NCI-H748 (cell line): Measurements from ENCODE around the gene CADM4.

Source experiments
- DNase-seq: peaks from one replicate; lab custom pipeline; 2025; ENCODE audit not compliant: unreplicated experiment; lab: John Stamatoyannopoulos, UW

CADM4 gene

DNA sequence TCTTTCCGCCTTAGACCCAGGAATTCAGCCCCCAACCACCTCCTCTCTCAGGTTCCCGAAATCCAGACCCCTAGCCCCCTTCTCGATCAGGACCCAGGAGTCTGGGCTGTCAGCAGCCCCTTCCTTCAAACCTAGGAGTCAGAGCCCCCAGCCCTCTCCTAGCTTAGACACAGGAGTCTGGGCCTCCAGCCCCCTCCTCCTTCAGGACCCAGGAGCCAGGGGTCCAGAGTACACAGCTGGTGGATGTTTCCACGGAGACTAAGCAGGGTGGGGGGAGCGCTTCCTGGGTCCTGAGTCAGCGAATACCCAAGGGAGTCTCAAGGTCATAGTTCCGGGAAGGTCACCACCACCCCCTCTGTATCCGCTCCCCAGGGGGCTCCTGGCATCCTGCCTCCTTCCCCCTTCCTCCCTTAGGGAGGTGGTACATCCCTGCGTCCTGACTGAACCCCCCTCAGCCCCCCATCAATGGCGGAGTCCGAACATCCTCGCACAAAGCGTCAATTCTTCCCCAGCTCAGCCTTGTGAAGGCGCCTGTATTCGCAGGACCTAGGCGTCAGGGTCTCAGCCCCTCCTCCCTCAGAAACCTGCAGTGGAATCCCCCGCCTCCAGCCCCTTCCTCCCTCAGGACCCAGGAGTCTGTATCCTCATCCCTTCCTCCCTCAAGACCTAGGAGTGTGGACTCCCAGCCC, 4.6 kb downstream of the CADM4 start:
- no peak for DNase-seq

DNA sequence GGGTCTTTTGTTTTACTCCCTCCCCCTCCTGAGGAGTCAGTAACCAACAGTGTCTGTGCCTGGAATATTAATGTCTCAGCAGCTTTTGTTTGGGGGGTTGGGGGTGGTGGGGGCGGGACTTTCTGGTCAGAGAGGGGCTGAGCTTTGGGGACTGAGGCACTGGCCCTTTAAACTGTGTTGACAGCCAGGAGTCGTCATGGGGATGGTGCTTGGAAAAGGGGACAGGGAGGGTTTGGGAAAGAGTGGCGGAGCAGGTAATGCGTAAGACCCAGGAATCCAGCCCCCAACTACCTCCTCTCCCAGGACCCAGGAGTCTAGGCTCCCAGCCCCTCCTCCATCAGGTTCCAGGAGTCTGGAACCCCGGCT, 5.2 kb downstream of the CADM4 start:
- no peak for DNase-seq

GRCh38 chr19:43634068-43634467, 5.6 kb downstream of the CADM4 start:
- no peak for DNase-seq

GRCh38 chr19:43633520-43633919, 6.1 kb downstream of the CADM4 start:
- DNase-seq: no peak

DNA sequence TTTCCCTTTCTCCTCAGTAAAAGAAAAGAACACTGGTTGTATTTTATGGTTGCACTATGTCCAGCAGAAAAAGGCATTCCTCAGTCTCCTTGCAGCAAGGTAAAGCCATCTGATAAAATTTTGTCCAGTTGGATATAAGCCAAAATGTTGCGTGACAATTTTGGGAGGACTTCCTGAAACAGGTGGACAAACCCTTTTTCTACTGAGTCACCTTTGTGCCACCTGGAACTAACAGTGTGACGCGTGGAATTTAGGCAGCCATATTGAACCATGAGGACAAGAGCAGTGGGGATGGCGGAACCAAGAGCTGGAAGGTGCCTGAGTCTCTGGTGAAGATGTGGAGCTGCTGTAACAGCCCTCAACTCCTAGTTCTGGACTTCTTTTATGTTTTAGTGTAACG, 8.2 kb downstream of the CADM4 start:
- DNase-seq: no peak

- DNase-seq: no peak
Observed at GRCh38 chr19:43628646-43629326, 10.9 kb downstream of the CADM4 start.

- DNase-seq: no peak
Observed at GRCh38 chr19:43626838-43627237, 12.8 kb downstream of the CADM4 start.

- DNase-seq: no peak
Observed at GRCh38 chr19:43625918-43626579, 13.6 kb downstream of the CADM4 start.

DNA sequence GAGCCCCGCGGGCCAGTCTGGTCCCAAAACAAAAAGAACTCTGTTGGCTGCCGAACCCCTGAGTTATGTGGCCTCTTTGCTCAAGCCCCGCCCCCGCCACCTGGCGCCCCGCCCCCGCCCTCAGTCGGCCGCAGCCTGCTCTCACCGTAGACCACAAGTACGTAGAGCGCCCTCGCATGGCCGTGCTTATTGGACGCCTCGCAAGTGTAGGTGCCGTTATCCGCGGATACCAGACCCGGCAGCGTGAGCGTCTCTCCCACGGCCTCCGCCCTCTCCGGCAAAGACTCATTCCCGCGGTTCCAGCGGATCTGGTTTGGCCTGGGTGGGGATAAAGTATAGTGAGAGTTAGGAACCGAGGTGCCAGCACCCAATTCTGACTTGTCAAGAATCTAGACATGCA, 14.7 kb downstream of the CADM4 start:
- DNase-seq: no peak

GRCh38 chr19:43623889-43624670, 15.6 kb downstream of the CADM4 start:
- DNase-seq: no peak

DNA sequence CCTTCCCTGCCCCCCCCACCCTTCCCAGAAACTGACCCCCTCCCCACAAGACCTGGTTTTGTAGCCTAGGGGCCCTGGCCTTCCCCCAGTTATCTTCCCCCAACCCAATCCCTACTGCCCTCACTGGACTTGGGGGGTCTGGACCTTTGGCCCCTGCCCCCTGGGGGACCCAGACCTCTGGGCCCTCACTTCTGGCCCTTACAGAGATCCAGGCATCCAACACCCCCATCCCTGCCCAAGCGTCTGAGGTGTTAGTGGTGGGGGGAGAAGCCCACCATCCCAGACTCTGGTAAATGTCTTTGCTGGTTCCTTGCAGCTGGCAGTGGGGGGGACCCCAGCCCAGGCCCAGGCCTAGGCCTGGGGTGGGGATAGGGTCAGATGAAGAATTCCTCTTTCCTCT, 16.7 kb downstream of the CADM4 start:
- DNase-seq: no peak

DNA sequence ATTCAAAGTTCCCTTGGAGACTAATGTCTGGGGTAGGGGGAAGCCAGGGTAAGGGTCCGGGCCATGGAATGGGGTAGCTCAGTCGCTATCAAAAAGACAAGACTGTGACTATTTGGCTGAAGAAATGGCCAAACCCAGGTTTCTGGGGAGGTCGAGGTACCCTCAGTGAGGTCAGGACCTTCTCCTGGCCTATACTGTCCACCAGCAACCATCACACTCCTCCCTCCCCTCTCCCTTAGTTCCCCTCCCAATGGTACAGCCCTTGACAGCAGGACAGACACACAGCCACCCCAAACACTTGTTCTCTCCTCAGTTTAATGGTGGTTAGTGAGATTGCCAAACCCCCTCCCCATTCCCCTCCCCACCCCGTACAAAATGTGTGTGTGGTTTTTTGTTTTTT, 17.6 kb downstream of the CADM4 start:
- DNase-seq: no peak

- no peak for DNase-seq
Observed at GRCh38 chr19:43620061-43621001, 19.3 kb downstream of the CADM4 start.

- DNase-seq: peak; percentile 96
Observed at GRCh38 chr19:43619262-43620060, 20.2 kb downstream of the CADM4 start, which contains the start of gene ZNF428. ZNF428 (minus strand) TSS chr19:43619629; CDS start chr19:43614304, 5,325 bp downstream.

- DNase-seq: peak; percentile 85
Observed at GRCh38 chr19:43618921-43619261, 20.8 kb downstream of the CADM4 start.

DNA sequence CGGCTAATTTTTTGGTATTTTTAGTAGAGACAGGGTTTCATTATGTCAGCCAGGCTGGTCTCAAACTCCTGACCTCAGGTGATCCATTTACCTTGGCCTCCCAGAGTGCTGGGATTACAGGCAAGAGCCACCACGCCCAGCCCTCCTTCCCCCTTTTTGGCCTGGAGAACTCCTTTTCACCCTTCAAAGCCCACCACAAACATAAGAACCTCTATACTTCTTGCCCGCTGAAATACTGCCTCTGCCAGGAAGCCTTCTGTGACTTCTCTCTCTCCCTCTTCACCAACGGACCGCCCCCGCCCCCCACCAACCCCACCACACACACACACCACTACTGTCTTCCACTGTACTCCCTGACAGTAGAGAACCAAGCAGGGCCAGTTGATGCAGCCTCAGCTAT, 22.7 kb downstream of the CADM4 start:
- no peak for DNase-seq

DNA sequence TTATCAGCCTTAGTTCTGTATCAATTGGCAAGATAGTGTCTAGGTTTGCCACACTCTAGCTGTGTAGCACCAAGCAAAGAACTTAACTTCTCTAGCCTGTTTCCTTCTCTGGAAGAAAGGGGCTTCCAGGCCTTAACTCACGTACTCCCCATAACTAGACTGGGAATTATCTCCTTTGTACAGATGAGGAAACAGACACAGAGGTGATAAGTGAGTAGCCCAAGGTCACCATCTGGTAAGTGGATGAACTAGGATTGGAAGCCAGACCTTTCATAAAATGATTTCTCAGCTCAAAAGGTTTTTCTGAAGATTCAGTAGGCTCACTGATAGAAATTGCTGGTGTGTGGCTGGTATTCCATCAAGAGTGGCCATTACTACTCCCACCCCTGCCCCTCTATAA, 23.3 kb downstream of the CADM4 start:
- DNase-seq: no peak

DNA sequence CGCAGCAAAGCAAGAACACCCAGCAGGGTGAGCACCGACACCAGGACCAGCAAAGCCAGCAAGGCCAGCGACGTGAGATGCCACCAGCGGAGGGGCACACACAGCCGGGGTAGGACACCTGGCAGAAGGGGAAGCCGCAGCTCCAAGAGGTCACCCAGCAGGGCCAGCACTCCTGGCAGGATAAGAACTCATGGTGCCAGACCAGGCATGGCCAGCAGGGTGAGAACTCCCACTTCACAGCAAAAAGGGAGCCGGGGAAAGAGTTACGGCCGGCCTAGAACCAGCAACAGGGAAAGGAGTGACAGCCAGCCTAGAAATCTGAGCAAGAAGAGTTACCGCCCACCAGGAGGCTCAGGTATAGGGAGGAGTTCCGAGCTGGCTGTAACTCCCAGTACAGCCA, 27.3 kb downstream of the CADM4 start:
- DNase-seq: no peak

DNA sequence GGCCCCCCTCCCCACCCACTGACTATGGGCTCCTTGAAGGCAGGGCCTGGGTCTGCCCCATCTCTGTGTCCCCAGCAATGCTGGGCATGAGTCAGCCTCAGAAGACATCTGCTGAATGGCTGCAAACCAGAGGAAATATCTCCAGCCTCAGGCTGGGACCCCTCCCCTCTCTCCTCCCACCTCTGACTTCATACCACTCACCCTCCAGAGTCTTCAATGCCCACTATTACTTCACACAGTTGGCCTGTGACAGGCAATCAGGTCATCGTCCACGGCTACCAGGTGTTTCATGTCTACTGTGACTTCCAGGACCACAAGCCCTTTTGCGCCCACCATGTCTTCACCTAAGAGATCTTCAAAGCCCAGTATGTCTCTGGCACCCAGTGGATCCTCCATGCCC, 27.9 kb downstream of the CADM4 start, which contains the start of gene SRRM5:
TSS of gene SRRM5 (plus strand) at position 301 of the 400 bp plus-strand sequence. CDS start at position 335, 34 bp downstream.
- DNase-seq: no peak

- DNase-seq: no peak
Observed at GRCh38 chr19:43610493-43610892, 29.2 kb downstream of the CADM4 start.
